ENCODE measurements around the gene S100A10.

S100A10 gene

GRCh38 chr1:152009691-152010090 lies 16.0 kb upstream of the S100A10 start:
- DNase-seq = no peak

DNA sequence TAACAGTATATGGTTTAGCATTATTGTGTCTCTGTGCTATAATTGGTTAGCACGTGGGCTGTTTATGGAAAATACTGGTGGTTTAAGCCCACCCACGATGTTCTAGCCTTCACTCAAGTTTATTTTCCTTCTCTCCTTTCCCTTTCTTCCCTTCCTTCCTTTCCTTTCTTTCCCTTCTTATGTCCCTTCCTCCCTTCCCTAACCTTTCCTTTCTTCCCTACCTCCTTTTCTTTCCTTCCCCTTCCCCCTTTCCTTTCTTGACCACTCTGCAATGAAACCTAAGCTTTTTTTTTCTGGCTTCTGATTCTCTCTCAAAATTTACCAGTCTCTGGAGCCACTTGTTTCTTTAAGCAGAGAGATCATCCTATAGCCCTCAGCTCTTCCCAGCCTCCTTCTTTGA lies 13.4 kb upstream of the S100A10 start:
- no peak for DNase-seq

DNA sequence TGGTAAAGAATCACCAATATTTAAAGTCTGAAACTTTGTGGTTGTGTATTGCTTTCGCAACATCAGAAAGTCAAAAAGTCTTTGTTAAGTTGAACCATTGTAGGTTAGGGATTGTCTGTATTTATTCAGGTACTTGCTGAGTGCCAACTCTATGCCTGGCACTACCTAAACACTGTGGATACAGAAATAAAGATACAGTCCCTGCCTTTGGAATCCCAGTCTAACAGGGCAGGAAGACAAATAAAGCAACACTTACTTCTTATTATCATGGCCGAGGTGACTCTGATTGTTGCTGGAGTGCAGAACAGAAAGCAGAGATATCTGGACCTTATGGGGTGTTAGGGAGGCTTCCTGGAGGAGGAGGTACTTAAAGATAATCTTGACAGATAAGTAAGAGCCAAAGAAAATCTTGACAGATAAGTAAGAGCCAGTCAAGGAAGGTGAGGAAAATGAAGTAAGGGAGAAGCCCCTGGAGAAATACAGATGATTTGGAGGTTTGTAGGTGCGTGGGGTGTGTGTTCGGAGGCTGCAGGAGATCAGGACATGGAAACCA lies 11.8 kb upstream of the S100A10 start:
- no peak for DNase-seq

DNA sequence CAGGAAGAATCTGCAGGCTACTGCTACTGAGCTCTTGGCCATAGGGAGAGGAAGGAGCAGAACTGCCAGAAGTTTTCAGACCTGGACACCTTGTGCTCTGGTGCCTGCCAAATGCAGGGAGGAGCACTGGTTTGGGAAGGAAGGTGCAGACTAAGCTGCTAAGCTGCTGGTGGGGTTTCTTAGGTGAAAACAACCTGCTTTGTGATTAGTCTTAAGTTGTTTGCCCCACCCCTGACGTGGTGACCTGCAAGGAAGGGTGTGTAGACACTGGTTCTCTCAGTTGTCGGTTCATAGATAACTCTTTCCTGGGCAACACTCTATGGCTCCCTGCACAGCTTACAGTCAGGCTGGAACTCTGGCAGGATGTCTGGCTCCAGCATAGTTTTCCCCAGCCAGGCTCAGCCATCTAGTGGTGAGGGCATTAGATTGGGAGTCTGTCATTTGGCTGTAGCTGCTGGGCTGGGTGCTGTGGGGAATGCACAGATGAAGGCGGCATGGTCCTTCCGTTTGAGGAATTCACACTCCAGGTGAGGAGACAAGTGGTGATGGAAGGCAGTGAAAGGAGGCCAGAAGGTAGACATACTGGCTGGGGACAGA lies 10.3 kb upstream of the S100A10 start:
- DNase-seq = no peak

GRCh38 chr1:152002960-152003359 lies 9.3 kb upstream of the S100A10 start:
- no peak for DNase-seq

GRCh38 chr1:152001631-152002584 lies 8.2 kb upstream of the S100A10 start:
- peak; percentile 63 for DNase-seq

GRCh38 chr1:152000964-152001630 lies 7.4 kb upstream of the S100A10 start:
- DNase-seq = no peak

GRCh38 chr1:151998611-151999362 lies 5.1 kb upstream of the S100A10 start:
- no peak for DNase-seq

GRCh38 chr1:151997284-151997570 lies 3.6 kb upstream of the S100A10 start:
- DNase-seq = no peak

- no peak for DNase-seq
These were observed 2.1 kb upstream of the S100A10 start for GRCh38 chr1:151995774-151996173.

- DNase-seq = no peak
These were observed 1.3 kb upstream of the S100A10 start for GRCh38 chr1:151994956-151995355.

GRCh38 chr1:151993084-151993733 lies 450 bp downstream of the S100A10 start:
- no peak for DNase-seq

DNA sequence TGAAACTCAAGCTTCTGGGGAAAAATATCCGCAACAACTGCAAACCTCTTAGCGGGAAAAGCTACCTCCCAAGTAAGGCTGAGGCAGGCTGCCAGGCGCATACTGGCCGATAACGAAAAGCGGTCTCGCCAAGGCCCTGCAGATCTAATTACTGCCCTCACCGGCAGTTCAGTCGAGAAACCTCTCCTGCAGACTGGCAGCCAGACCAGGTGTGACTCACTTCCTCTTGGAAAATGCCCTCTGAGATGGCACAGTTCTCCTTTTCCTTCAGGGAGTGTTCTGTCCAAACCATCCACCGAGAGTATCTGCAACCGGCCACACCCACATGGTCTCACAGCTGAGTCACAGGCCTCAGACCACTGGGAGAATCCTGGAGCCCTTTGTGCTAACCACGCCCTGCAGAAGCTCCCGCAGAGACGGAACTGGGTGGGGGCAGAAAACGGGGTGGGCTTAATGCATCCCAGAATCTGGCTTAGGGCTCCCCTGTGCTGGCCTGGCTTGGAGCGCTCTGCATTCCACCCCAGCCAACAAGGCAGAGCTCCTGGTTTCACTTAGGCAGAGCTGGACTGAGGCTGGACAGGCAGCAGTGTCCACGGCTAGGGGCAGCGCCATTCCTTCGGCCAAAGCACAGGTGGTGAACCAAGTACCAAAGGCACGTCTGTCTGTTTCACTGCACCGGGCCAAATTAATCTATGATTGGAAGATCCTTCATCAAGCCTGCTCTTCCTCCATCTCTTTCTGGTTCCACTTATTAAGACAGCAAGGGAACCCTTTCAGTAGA lies 1.2 kb downstream of the S100A10 start:
- no peak for DNase-seq

GRCh38 chr1:151991663-151992302 lies 1.9 kb downstream of the S100A10 start:
- no peak for DNase-seq

DNA sequence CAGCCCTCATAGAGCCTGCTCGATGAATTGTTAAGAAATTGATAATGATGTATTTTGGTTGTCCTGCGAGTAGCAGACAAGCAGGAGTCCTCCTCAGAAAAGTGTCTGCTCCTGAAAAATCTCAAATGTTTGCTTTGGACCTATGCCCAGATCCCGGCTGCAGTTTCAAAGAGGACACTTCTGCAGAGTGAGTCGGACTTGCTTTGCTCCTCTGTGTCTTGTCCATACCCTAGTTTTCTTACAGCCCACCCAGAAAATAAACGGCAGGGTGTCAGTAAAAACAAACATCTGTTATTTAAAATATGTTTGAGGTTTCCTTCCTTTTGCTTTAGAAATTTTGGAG lies 2.8 kb downstream of the S100A10 start:
- DNase-seq = no peak

GRCh38 chr1:151990058-151990855 lies 3.4 kb downstream of the S100A10 start:
- DNase-seq = no peak

- DNase-seq = no peak
These were observed 4.3 kb downstream of the S100A10 start for GRCh38 chr1:151989211-151989862.

DNA sequence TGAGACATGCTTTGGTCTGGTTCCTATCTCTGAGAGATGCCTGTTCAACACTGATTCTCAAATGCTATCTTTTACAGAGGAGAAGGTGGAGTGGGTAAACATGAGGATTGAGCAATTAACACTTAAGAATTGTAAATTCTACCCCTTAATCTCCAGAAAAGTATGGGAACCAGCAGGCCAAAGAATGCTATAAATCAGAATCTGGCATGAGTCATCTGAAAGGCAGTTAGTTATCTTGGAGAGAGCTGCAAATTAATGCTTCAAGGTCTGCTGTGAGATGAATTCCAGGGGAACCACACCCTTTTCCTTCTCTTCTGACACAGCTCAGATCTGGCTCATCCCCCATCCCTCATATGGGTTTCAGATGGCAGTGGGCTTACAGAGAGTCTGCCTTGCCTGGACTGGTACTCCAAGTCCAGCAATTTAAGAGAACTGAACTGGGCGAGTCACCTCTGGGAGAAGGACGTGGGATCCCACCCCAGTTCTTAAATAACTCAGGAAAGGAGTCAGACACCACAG lies 5.2 kb downstream of the S100A10 start:
- DNase-seq = no peak

GRCh38 chr1:151986501-151987190 lies 7.0 kb downstream of the S100A10 start:
- no peak for DNase-seq
